Breast epithelium (tissue), 3 donors: Measurements from ENCODE around the gene TYRP1.

Experiments
- POLR2A ChIP-seq: fragments of 450-650 bp; IDR thresholded peaks from one replicate; pipeline ENCODE4 v1.6.1; 2016; ENCODE audit warnings: antibody characterized with exemption, mild to moderate bottlenecking, moderate library complexity
- POLR2AphosphoS5 ChIP-seq, 3 donors: sonication (generic); formaldehyde crosslinking; IDR thresholded peaks; one replicate each; pipeline ENCODE4 v1.6.1; 2017; ENCODE audit warnings: antibody characterized with exemption in 3 of 3
- TF ChIP-seq, protein P1 (sequence below), 3 donors: fragments of 450-650 bp; IDR thresholded peaks; one replicate each; pipeline ENCODE4 v1.5.1; 2016 to 2017; ENCODE audit warnings: antibody characterized with exemption in 3 of 3, mild to moderate bottlenecking in 3 of 3, moderate library complexity in 3 of 3

GRCh38 chr9:12652973-12653372, 40.2 kb upstream of the TYRP1 start:
- TF ChIP-seq POLR2AphosphoS5 (IDR thresholded peaks at IDR 0.05) (no peak), POLR2A (no peak)
- TF ChIP-seq, protein P1, sequence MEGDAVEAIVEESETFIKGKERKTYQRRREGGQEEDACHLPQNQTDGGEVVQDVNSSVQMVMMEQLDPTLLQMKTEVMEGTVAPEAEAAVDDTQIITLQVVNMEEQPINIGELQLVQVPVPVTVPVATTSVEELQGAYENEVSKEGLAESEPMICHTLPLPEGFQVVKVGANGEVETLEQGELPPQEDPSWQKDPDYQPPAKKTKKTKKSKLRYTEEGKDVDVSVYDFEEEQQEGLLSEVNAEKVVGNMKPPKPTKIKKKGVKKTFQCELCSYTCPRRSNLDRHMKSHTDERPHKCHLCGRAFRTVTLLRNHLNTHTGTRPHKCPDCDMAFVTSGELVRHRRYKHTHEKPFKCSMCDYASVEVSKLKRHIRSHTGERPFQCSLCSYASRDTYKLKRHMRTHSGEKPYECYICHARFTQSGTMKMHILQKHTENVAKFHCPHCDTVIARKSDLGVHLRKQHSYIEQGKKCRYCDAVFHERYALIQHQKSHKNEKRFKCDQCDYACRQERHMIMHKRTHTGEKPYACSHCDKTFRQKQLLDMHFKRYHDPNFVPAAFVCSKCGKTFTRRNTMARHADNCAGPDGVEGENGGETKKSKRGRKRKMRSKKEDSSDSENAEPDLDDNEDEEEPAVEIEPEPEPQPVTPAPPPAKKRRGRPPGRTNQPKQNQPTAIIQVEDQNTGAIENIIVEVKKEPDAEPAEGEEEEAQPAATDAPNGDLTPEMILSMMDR (IDR thresholded peaks at IDR 0.05) = no peak
